Activated CD4-positive, alpha-beta memory T cell treated with anti-CD3 and anti-CD28 coated beads for 36 hours (primary cell): ENCODE data around the gene TRHDE. TPM values are rescaled to one million over a fixed set of nuclear protein-coding genes. Genes with fewer than 3 reads are reported as not detected.
"Not testable (repeated sequence)": the region's sequence is repeated elsewhere in the genome, so short reads cannot be mapped to it uniquely, and the experiment has no call there.

ENCODE experiments used
- CTCF ChIA-PET: fragments of 350-600 bp; sonication (Branson Sonifier 250); formaldehyde crosslinking; loops from one replicate; lab custom pipeline; 2021; ENCODE audit warnings: antibody characterized with exemption, inconsistent platforms; lab: Charles Lee
- POLR2A ChIA-PET: fragments of 350-600 bp; sonication (Branson Sonifier 250); formaldehyde crosslinking; loops from one replicate; lab custom pipeline; 2021; ENCODE audit warnings: antibody characterized with exemption; lab: Charles Lee
- DNase-seq: peaks from one replicate; pipeline ENCODE4 v3.0.0-alpha.2; 2020
- H3K27ac Mint-ChIP-seq: one replicate; pipeline ENCODE4 v1.8.0; 2021; ENCODE audit warnings: mixed read lengths
- H3K27me3 Mint-ChIP-seq: one replicate; pipeline ENCODE4 v1.8.0; 2021; ENCODE audit warnings: mixed read lengths
- H3K36me3 Mint-ChIP-seq: one replicate; pipeline ENCODE4 v1.8.0; 2021; ENCODE audit warnings: mixed read lengths
- H3K4me1 Mint-ChIP-seq: one replicate; pipeline ENCODE4 v1.8.0; 2021; ENCODE audit warnings: low read depth, mixed read lengths
- H3K4me3 Mint-ChIP-seq: one replicate; pipeline ENCODE4 v1.8.0; 2021; ENCODE audit warnings: mild to moderate bottlenecking, mixed read lengths
- H3K9me3 Mint-ChIP-seq: one replicate; pipeline ENCODE4 v1.8.0; 2021; ENCODE audit warnings: mixed read lengths
- intact Hi-C: fragments of 100-400 bp; cut with micrococcal nuclease; formaldehyde crosslinking; loops from one replicate; pipeline ENCODE4 v1.15.1; 2023
- total RNA-seq, 2 experiments: library from RNA; stranded (reverse); gene quantifications; one replicate each; pipeline ENCODE4 v1.2.3, GENCODE V29; 2021

The TRHDE gene
- total RNA-seq, 2 experiments from 2014 or later, result not detected

GRCh38 chr12:72622556-72622955, 350.4 kb downstream of the TRHDE start:
- no peak overlapping the region for H3K27ac Mint-ChIP-seq
- H3K4me3 Mint-ChIP-seq, result no peak overlapping the region

GRCh38 chr12:72631926-72632685, 359.9 kb downstream of the TRHDE start:
- intact Hi-C loops, result no loop called here
- H3K4me3 Mint-ChIP-seq, result no peak overlapping the region
- H3K27ac Mint-ChIP-seq, result no peak overlapping the region
- DNase-seq, result no peak
- POLR2A ChIA-PET, result no interaction called here
- H3K36me3 Mint-ChIP-seq, result no peaks in the 10 kb centered on the region
- H3K4me1 Mint-ChIP-seq, result no peaks in the 10 kb centered on the region
- CTCF ChIA-PET, result no interaction called here
- H3K27me3 Mint-ChIP-seq, result no peaks in the 10 kb centered on the region
- no peaks in the 10 kb centered on the region for H3K9me3 Mint-ChIP-seq

More at GRCh38 chr12:72622556-72622955, 350.4 kb downstream of the TRHDE start:
- Mint-ChIP-seq H3K27me3 (no peaks in the 10 kb centered on the region), H3K4me1 (no peaks in the 10 kb centered on the region), H3K36me3 (no peaks in the 10 kb centered on the region), H3K9me3 (peaks cover 6% of the 10 kb centered on the region)
- ChIA-PET POLR2A (no interaction called here), CTCF (no interaction called here)
- DNase-seq, result no peak
- intact Hi-C loops, result no loop called here

- H3K27me3 Mint-ChIP-seq, result no peaks in the 10 kb centered on the region
- DNase-seq, result no peak
- CTCF ChIA-PET, result no interaction called here
- no peak overlapping the region for H3K27ac Mint-ChIP-seq
- no peaks in the 10 kb centered on the region for H3K4me1 Mint-ChIP-seq
- no peak overlapping the region for H3K4me3 Mint-ChIP-seq
- intact Hi-C loops, result no loop called here
- no peaks in the 10 kb centered on the region for H3K36me3 Mint-ChIP-seq
- peaks cover 7% of the 10 kb centered on the region for H3K9me3 Mint-ChIP-seq
- POLR2A ChIA-PET, result no interaction called here
These were observed 370.5 kb downstream of the TRHDE start for GRCh38 chr12:72642706-72643105.

GRCh38 chr12:72647139-72647538, 375.0 kb downstream of the TRHDE start:
- intact Hi-C loops, result no loop called here
- Mint-ChIP-seq H3K27ac (no peak overlapping the region), H3K36me3 (no peaks in the 10 kb centered on the region), H3K9me3 (peaks cover 2% of the 10 kb centered on the region), H3K4me3 (no peak overlapping the region), H3K27me3 (no peaks in the 10 kb centered on the region), H3K4me1 (no peaks in the 10 kb centered on the region)
- DNase-seq, result no peak
- ChIA-PET CTCF (no interaction called here), POLR2A (no interaction called here)

GRCh38 chr12:72658615-72659014, 386.4 kb downstream of the TRHDE start:
- H3K27ac Mint-ChIP-seq, result no peak overlapping the region
- H3K27me3 Mint-ChIP-seq, result no peaks in the 10 kb centered on the region
- H3K36me3 Mint-ChIP-seq, result no peaks in the 10 kb centered on the region
- ChIA-PET CTCF (no interaction called here), POLR2A (no interaction called here)
- intact Hi-C loops, result no loop called here
- DNase-seq, result no peak
- H3K9me3 Mint-ChIP-seq, result no peaks in the 10 kb centered on the region
- no peaks in the 10 kb centered on the region for H3K4me1 Mint-ChIP-seq
- H3K4me3 Mint-ChIP-seq, result no peak overlapping the region

GRCh38 chr12:72660174-72660573, 388.0 kb downstream of the TRHDE start:
- intact Hi-C loops, POLR2A ChIA-PET, H3K27ac Mint-ChIP-seq, H3K36me3 Mint-ChIP-seq, CTCF ChIA-PET, H3K27me3 Mint-ChIP-seq, H3K9me3 Mint-ChIP-seq, H3K4me3 Mint-ChIP-seq, H3K4me1 Mint-ChIP-seq, DNase-seq: not testable (repeated sequence)

GRCh38 chr12:72673853-72674252, 401.7 kb downstream of the TRHDE start:
- POLR2A ChIA-PET, result no interaction called here
- Mint-ChIP-seq H3K36me3 (no peaks in the 10 kb centered on the region), H3K27me3 (no peaks in the 10 kb centered on the region), H3K27ac (no peak overlapping the region), H3K9me3 (no peaks in the 10 kb centered on the region), H3K4me3 (no peak overlapping the region), H3K4me1 (no peaks in the 10 kb centered on the region)
- intact Hi-C loops, result no loop called here
- CTCF ChIA-PET, result no interaction called here
- DNase-seq, result no peak

GRCh38 chr12:72676556-72676955, 404.4 kb downstream of the TRHDE start:
- no peaks in the 10 kb centered on the region for H3K36me3 Mint-ChIP-seq
- no peak overlapping the region for H3K27ac Mint-ChIP-seq
- CTCF ChIA-PET, result no interaction called here
- no peak overlapping the region for H3K4me3 Mint-ChIP-seq
- no peaks in the 10 kb centered on the region for H3K9me3 Mint-ChIP-seq
- H3K4me1 Mint-ChIP-seq, result no peaks in the 10 kb centered on the region
- DNase-seq, result no peak
- POLR2A ChIA-PET, result no interaction called here
- intact Hi-C loops, result no loop called here
- no peaks in the 10 kb centered on the region for H3K27me3 Mint-ChIP-seq

- ChIA-PET POLR2A (no interaction called here), CTCF (no interaction called here)
- H3K4me1 Mint-ChIP-seq, result no peaks in the 10 kb centered on the region
- peaks cover under 1% of the 10 kb centered on the region for H3K9me3 Mint-ChIP-seq
- no peak for DNase-seq
- no peak overlapping the region for H3K27ac Mint-ChIP-seq
- H3K27me3 Mint-ChIP-seq, result no peaks in the 10 kb centered on the region
- no peak overlapping the region for H3K4me3 Mint-ChIP-seq
- no peaks in the 10 kb centered on the region for H3K36me3 Mint-ChIP-seq
- intact Hi-C loops, result no loop called here
These were observed 405.0 kb downstream of the TRHDE start for GRCh38 chr12:72677139-72677538.

- intact Hi-C loops, result no loop called here
These were observed 405.7 kb downstream of the TRHDE start for GRCh38 chr12:72677846-72678245.

GRCh38 chr12:72679147-72679757, 407.1 kb downstream of the TRHDE start:
- H3K4me3 Mint-ChIP-seq, result no peak overlapping the region
- H3K36me3 Mint-ChIP-seq, result no peaks in the 10 kb centered on the region
- no peaks in the 10 kb centered on the region for H3K4me1 Mint-ChIP-seq
- H3K9me3 Mint-ChIP-seq, result peaks cover 2% of the 10 kb centered on the region
- ChIA-PET POLR2A (no interaction called here), CTCF (no interaction called here)
- H3K27ac Mint-ChIP-seq, result no peak overlapping the region
- no peaks in the 10 kb centered on the region for H3K27me3 Mint-ChIP-seq
- DNase-seq, result no peak
- intact Hi-C loops, result no loop called here

More at GRCh38 chr12:72677846-72678245, 405.7 kb downstream of the TRHDE start:
- Mint-ChIP-seq H3K4me3 (no peak overlapping the region), H3K9me3 (peaks cover 2% of the 10 kb centered on the region), H3K36me3 (no peaks in the 10 kb centered on the region), H3K4me1 (no peaks in the 10 kb centered on the region), H3K27me3 (no peaks in the 10 kb centered on the region), H3K27ac (no peak overlapping the region)
- DNase-seq, result no peak
- POLR2A ChIA-PET, result no interaction called here
- CTCF ChIA-PET, result no interaction called here

GRCh38 chr12:72681028-72681427, 408.9 kb downstream of the TRHDE start:
- CTCF ChIA-PET, result no interaction called here

GRCh38 chr12:72684491-72684890, 412.3 kb downstream of the TRHDE start:
- ChIA-PET CTCF (no interaction called here), POLR2A (no interaction called here)
- no peak overlapping the region for H3K4me3 Mint-ChIP-seq
- H3K9me3 Mint-ChIP-seq, result peaks cover 7% of the 10 kb centered on the region
- no peak overlapping the region for H3K27ac Mint-ChIP-seq
- no peaks in the 10 kb centered on the region for H3K36me3 Mint-ChIP-seq
- H3K27me3 Mint-ChIP-seq, result no peaks in the 10 kb centered on the region
- no peaks in the 10 kb centered on the region for H3K4me1 Mint-ChIP-seq
- intact Hi-C loops, result no loop called here
- no peak for DNase-seq

More at GRCh38 chr12:72681028-72681427, 408.9 kb downstream of the TRHDE start:
- H3K4me3 Mint-ChIP-seq, result no peak overlapping the region
- no peaks in the 10 kb centered on the region for H3K27me3 Mint-ChIP-seq
- H3K27ac Mint-ChIP-seq, result no peak overlapping the region
- no peaks in the 10 kb centered on the region for H3K4me1 Mint-ChIP-seq
- no peak for DNase-seq
- H3K9me3 Mint-ChIP-seq, result peaks cover 2% of the 10 kb centered on the region
- intact Hi-C loops, result no loop called here
- POLR2A ChIA-PET, result no interaction called here
- no peaks in the 10 kb centered on the region for H3K36me3 Mint-ChIP-seq
